ENCODE measurements around the gene ZFYVE27. TPM values are rescaled to one million over a fixed set of nuclear protein-coding genes. Genes with fewer than 3 reads are reported as not detected.

Gene ZFYVE27
- total RNA-seq, 2 experiments from 2014 or later = 29.3 to 32.4 TPM

- Mint-ChIP-seq H3K36me3 (ENCODE audit: low read depth) (no peaks in the 10 kb centered on the region), H3K4me3 (no peak overlapping the region), H3K27me3 (peaks cover 9% of the 10 kb centered on the region), H3K9me3 (no peaks in the 10 kb centered on the region), H3K4me1 (peaks cover 6% of the 10 kb centered on the region), H3K27ac (no peak overlapping the region)
- no peak for DNase-seq
- ChIA-PET CTCF (interaction anchor here (1.1 to 2.2 kb wide), 2 partner anchors 11 to 18 kb away, joined by 3 to 6 read pairs; no protein-coding TSS in a partner anchor), POLR2A (no interaction called here)
Measured at GRCh38 chr10:97719602-97720001, 17.3 kb upstream of the ZFYVE27 start.

DNA sequence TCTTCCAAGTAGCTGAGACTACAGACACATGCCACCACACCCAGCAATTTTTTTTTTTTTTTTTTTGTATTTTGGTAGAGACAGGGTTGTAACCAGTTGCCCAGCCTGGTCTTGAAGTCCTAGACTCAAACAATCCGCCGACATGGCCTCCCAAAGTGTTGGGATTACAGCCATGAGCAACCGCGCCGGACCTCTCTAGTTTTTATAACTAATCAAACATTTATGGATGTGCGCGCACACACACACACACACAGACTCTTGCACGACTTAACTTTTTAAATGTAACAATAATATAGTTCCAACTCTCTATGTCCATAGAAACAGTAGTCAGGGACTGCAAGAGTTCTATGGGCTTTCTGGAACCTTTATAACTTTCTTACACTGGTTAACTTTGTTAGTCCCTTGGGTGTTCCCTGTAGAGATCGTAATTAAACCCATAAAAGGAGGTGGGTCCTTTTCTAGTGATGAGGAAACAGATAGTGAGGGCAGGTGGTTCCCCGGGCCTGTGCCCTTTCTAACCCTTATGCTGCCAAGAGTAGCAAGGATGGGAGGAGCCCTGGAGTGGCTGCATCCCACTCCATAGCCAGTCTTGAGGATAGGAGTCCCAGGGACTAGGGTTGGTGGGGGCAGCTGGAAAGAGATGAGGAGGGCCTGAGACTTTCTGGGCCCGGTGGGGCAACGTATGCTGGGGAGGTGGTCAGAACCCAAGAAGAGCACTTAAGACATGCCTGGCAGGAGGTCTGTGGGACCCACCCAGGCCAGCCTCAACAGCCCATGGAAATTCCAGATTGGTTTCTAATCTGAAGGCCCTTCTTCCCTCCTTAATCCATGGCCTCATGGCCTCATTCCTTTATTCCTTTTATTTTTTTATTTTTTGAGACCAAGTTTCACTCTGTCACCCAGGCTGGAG is 14.8 kb upstream of the ZFYVE27 start:
- H3K4me1 Mint-ChIP-seq = peaks cover 3% of the 10 kb centered on the region
- peaks cover 5% of the 10 kb centered on the region for H3K27me3 Mint-ChIP-seq
- no peak for DNase-seq
- H3K4me3 Mint-ChIP-seq = no peak overlapping the region
- no peaks in the 10 kb centered on the region for H3K36me3 Mint-ChIP-seq (ENCODE audit: low read depth)
- POLR2A ChIA-PET = no interaction called here
- no peak overlapping the region for H3K27ac Mint-ChIP-seq
- CTCF ChIA-PET = interaction anchor here (3.0 kb wide), 1 partner anchor 21 kb away, joined by 21 read pairs; no protein-coding TSS in a partner anchor
- no peaks in the 10 kb centered on the region for H3K9me3 Mint-ChIP-seq

- no peak for DNase-seq
- H3K4me1 Mint-ChIP-seq = peaks cover 3% of the 10 kb centered on the region
- no peaks in the 10 kb centered on the region for H3K9me3 Mint-ChIP-seq
- POLR2A ChIA-PET = no interaction called here
- H3K36me3 Mint-ChIP-seq (ENCODE audit: low read depth) = no peaks in the 10 kb centered on the region
- peaks cover 5% of the 10 kb centered on the region for H3K27me3 Mint-ChIP-seq
- H3K4me3 Mint-ChIP-seq = no peak overlapping the region
- CTCF ChIA-PET = interaction anchor here (3.0 kb wide), 1 partner anchor 21 kb away, joined by 21 read pairs; no protein-coding TSS in a partner anchor
- H3K27ac Mint-ChIP-seq = no peak overlapping the region
Measured at GRCh38 chr10:97723001-97723400, 13.9 kb upstream of the ZFYVE27 start.

- Mint-ChIP-seq H3K4me1 (peaks cover 6% of the 10 kb centered on the region), H3K4me3 (no peak overlapping the region), H3K36me3 (ENCODE audit: low read depth) (no peaks in the 10 kb centered on the region), H3K9me3 (no peaks in the 10 kb centered on the region), H3K27me3 (peaks cover 5% of the 10 kb centered on the region), H3K27ac (no peak overlapping the region)
- ChIA-PET POLR2A (interaction anchor here (1.2 to 3.3 kb wide), 3 partner anchors 10 to 12 kb away, joined by 3 to 18 read pairs (median 5); partner anchors contain the start of genes MARVELD1 and ZFYVE27), CTCF (interaction anchor here (0.9 to 3.8 kb wide), 9 partner anchors 8 to 317 kb away, joined by 3 to 28 read pairs (median 5); partner anchors contain the start of genes AVPI1, MARVELD1 and ZFYVE27)
- no peak for DNase-seq
Measured at GRCh38 chr10:97724341-97724941, 12.5 kb upstream of the ZFYVE27 start.

- no peaks in the 10 kb centered on the region for H3K36me3 Mint-ChIP-seq (ENCODE audit: low read depth)
- H3K27ac Mint-ChIP-seq = no peak overlapping the region
- peaks cover 6% of the 10 kb centered on the region for H3K4me1 Mint-ChIP-seq
- H3K9me3 Mint-ChIP-seq = no peaks in the 10 kb centered on the region
- no peak overlapping the region for H3K4me3 Mint-ChIP-seq
- POLR2A ChIA-PET = interaction anchor here (0.8 to 3.3 kb wide), 2 partner anchors 10 kb away, joined by 3 to 18 read pairs; partner anchors contain the start of gene ZFYVE27
- H3K27me3 Mint-ChIP-seq = peaks cover 5% of the 10 kb centered on the region
- DNase-seq = no peak
- CTCF ChIA-PET = interaction anchor here (1.3 to 3.8 kb wide), 4 partner anchors 9 to 25 kb away, joined by 3 to 28 read pairs (median 6); no protein-coding TSS in a partner anchor
Measured at GRCh38 chr10:97726636-97727178, 10.2 kb upstream of the ZFYVE27 start.

GRCh38 chr10:97729014-97729413 is 7.9 kb upstream of the ZFYVE27 start:
- ChIA-PET POLR2A (no interaction called here), CTCF (interaction anchor here (1.1 to 9.7 kb wide), 4 partner anchors 21 to 41 kb away, joined by 3 to 111 read pairs (median 26); partner anchors contain the start of gene AVPI1)
- Mint-ChIP-seq H3K27me3 (peaks cover 3% of the 10 kb centered on the region), H3K4me3 (no peak overlapping the region), H3K4me1 (peaks cover 6% of the 10 kb centered on the region), H3K9me3 (no peaks in the 10 kb centered on the region), H3K36me3 (ENCODE audit: low read depth) (no peaks in the 10 kb centered on the region), H3K27ac (no peak overlapping the region)
- no peak for DNase-seq

GRCh38 chr10:97731346-97732051 is 5.4 kb upstream of the ZFYVE27 start:
- CTCF ChIA-PET = interaction anchor here (0.8 to 9.7 kb wide), 8 partner anchors 15 to 159 kb away, joined by 5 to 111 read pairs (median 11); partner anchors contain the start of genes ANKRD2, AVPI1 and MARVELD1
- no peaks in the 10 kb centered on the region for H3K27me3 Mint-ChIP-seq
- peak; percentile 53 for DNase-seq
- H3K4me3 Mint-ChIP-seq = no peak overlapping the region
- POLR2A ChIA-PET = no interaction called here
- H3K36me3 Mint-ChIP-seq (ENCODE audit: low read depth) = no peaks in the 10 kb centered on the region
- no peak overlapping the region for H3K27ac Mint-ChIP-seq
- H3K9me3 Mint-ChIP-seq = peaks cover 2% of the 10 kb centered on the region
- peaks cover 16% of the 10 kb centered on the region for H3K4me1 Mint-ChIP-seq

DNA sequence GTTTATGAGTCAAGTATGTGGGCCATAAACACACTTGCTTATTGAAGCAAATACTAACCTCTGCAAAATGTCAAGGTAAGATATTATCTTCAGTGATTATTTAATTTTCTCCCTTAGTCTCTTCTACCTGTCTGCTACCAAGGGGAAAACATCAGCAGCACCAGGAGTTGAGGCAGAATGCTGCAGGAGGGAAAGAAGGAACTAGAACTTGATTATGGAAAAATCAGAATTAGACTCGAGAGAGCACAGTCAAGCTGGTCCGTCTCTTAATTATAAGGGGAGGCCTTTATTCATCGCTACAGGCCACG is 4.9 kb upstream of the ZFYVE27 start:
- no peak overlapping the region for H3K27ac Mint-ChIP-seq
- ChIA-PET POLR2A (no interaction called here), CTCF (interaction anchor here (1.1 to 9.7 kb wide), 9 partner anchors 8 to 160 kb away, joined by 3 to 111 read pairs (median 10); partner anchors contain the start of genes ANKRD2, AVPI1 and MARVELD1)
- no peaks in the 10 kb centered on the region for H3K27me3 Mint-ChIP-seq
- no peak for DNase-seq
- H3K4me1 Mint-ChIP-seq = peaks cover 18% of the 10 kb centered on the region
- H3K36me3 Mint-ChIP-seq (ENCODE audit: low read depth) = peaks cover 2% of the 10 kb centered on the region
- H3K4me3 Mint-ChIP-seq = no peak overlapping the region
- peaks cover 2% of the 10 kb centered on the region for H3K9me3 Mint-ChIP-seq

- Mint-ChIP-seq H3K27me3 (no peaks in the 10 kb centered on the region), H3K36me3 (ENCODE audit: low read depth) (peaks cover 11% of the 10 kb centered on the region), H3K4me1 (peaks cover 27% of the 10 kb centered on the region), H3K4me3 (no peak overlapping the region), H3K9me3 (peaks cover 2% of the 10 kb centered on the region), H3K27ac (no peak overlapping the region)
- CTCF ChIA-PET = interaction anchor here (0.6 to 9.7 kb wide), 9 partner anchors 9 to 241 kb away, joined by 3 to 111 read pairs (median 6); partner anchors contain the start of gene AVPI1
- POLR2A ChIA-PET = no interaction called here
- no peak for DNase-seq
Measured at GRCh38 chr10:97733256-97733655, 3.7 kb upstream of the ZFYVE27 start.

DNA sequence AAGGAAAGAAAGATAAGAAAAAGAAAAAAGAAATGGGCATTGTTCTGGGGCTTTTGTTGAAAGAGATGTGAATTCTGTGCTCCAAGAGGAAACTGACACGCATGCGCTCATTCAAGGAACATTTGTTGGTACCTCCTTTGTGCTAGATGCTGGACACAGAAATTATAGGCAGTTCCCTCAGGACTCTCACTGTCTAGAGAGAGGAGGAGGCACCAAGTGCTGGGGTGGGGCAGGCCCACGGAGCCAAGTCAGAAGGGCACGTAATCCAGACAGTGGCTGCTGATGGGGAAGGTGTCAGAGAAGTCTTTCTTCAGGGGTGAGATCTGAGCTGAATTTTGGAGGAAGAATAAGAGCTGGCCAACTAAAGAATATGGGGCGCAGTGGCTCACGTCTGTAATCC is 2.9 kb upstream of the ZFYVE27 start:
- no peak overlapping the region for H3K27ac Mint-ChIP-seq
- peaks cover 2% of the 10 kb centered on the region for H3K9me3 Mint-ChIP-seq
- POLR2A ChIA-PET = no interaction called here
- peaks cover 30% of the 10 kb centered on the region for H3K4me1 Mint-ChIP-seq
- CTCF ChIA-PET = interaction anchor here (0.6 to 9.7 kb wide), 7 partner anchors 10 to 1702 kb away, joined by 3 to 111 read pairs (median 10); partner anchors contain the start of gene AVPI1
- H3K27me3 Mint-ChIP-seq = no peaks in the 10 kb centered on the region
- H3K4me3 Mint-ChIP-seq = no peak overlapping the region
- DNase-seq = no peak
- H3K36me3 Mint-ChIP-seq (ENCODE audit: low read depth) = peaks cover 12% of the 10 kb centered on the region

DNA sequence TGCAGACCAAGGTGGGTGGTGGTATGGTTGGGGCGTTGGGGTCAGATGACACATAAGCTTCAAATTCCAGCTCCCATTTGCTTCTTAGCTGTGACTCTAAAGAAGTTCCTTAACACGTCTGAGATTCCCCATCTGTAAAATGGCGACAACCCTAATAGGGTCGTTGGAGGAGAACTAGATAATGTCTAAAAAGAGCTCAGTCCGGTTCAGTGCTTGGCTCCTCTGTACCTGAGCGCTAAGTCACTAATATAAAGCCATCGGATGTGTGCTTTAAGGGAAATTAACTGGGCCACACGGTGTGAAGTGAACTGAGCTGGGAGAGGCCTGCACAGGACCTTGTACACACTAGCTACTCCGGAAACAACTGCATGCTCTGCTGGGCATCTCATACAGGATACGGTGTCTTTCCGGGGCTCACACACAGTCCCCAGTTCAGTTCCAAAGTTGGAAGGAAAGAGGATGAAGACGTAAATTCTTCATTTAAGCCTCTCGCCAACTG is 476 bp upstream of the ZFYVE27 start:
- Mint-ChIP-seq H3K4me3 (peak overlapping the region; percentile 85), H3K4me1 (peaks cover 42% of the 10 kb centered on the region), H3K27ac (peak overlapping the region; percentile 86), H3K9me3 (peaks cover 2% of the 10 kb centered on the region), H3K27me3 (no peaks in the 10 kb centered on the region), H3K36me3 (ENCODE audit: low read depth) (peaks cover 31% of the 10 kb centered on the region)
- CTCF ChIA-PET = interaction anchor here (0.6 to 9.7 kb wide), 17 partner anchors 10 to 336 kb away, joined by 3 to 111 read pairs (median 5); partner anchors contain the start of genes AVPI1 and RRP12
- POLR2A ChIA-PET = interaction anchor here (0.7 to 2.2 kb wide), 15 partner anchors 8 to 709 kb away, joined by 3 to 20 read pairs (median 3); partner anchors contain the start of genes AVPI1, MARVELD1 and PI4K2A
- no peak for DNase-seq

DNA sequence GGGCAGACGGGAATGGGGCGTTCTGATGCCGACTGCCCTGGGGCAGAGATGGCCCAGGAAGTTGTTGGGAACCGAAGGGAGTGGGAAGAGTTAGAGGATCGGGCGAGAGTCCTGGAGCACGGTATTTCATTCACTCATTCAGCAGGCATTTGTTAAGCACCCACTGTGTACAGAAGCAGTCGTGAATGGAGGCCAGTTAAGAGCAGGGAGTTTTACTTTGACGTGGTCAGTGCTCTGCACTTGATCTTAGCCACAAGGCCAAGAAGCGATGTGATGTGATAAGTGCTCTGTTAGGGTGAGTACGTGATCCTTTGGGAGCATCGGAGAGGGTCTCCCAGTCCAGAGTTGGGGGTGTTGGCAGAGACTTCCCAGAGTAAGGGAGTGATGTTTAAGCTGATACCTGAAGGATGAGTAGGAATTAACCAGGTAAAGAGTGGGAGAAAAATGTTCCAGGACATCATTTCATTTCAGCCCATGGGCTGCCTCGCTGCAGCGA is 890 bp downstream of the ZFYVE27 start:
- CTCF ChIA-PET = no interaction called here
- H3K36me3 Mint-ChIP-seq (ENCODE audit: low read depth) = peaks cover 33% of the 10 kb centered on the region
- peaks cover 42% of the 10 kb centered on the region for H3K4me1 Mint-ChIP-seq
- H3K4me3 Mint-ChIP-seq = peak overlapping the region; percentile 85
- peaks cover 2% of the 10 kb centered on the region for H3K9me3 Mint-ChIP-seq
- peak overlapping the region; percentile 71 for H3K27ac Mint-ChIP-seq
- no peaks in the 10 kb centered on the region for H3K27me3 Mint-ChIP-seq
- POLR2A ChIA-PET = interaction anchor here (1.4 kb wide), 1 partner anchor 24 kb away, joined by 4 read pairs; the partner anchor contains the start of gene MARVELD1
- no peak for DNase-seq
